Gastroesophageal sphincter (tissue), 3 donors: ENCODE measurements around the gene LDB3.

Experiments
- EP300 ChIP-seq: sonication (generic); formaldehyde crosslinking; IDR thresholded peaks from one replicate; pipeline ENCODE4 v1.6.1; 2017; ENCODE audit warnings: antibody characterized with exemption, mild to moderate bottlenecking
- POLR2A ChIP-seq, 2 donors: fragments of 450-650 bp; IDR thresholded peaks; one replicate each; pipeline ENCODE4 v1.6.1; 2017; ENCODE audit warnings: antibody characterized with exemption in 2 of 2, mild to moderate bottlenecking in 2 of 2, moderate library complexity in 1 of 2
- TF ChIP-seq, protein P1 (sequence below), 4 experiments: fragments of 200-600 bp in 2 of 4; fragments of 450-650 bp in 2 of 4; sonication (generic) in 1 of 4; IDR thresholded peaks; one replicate each; pipeline ENCODE4 v1.5.1; 2017 to 2019; ENCODE audit warnings: antibody characterized with exemption in 4 of 4, mild to moderate bottlenecking in 2 of 4, moderate library complexity in 2 of 4

- TF ChIP-seq, protein P1, sequence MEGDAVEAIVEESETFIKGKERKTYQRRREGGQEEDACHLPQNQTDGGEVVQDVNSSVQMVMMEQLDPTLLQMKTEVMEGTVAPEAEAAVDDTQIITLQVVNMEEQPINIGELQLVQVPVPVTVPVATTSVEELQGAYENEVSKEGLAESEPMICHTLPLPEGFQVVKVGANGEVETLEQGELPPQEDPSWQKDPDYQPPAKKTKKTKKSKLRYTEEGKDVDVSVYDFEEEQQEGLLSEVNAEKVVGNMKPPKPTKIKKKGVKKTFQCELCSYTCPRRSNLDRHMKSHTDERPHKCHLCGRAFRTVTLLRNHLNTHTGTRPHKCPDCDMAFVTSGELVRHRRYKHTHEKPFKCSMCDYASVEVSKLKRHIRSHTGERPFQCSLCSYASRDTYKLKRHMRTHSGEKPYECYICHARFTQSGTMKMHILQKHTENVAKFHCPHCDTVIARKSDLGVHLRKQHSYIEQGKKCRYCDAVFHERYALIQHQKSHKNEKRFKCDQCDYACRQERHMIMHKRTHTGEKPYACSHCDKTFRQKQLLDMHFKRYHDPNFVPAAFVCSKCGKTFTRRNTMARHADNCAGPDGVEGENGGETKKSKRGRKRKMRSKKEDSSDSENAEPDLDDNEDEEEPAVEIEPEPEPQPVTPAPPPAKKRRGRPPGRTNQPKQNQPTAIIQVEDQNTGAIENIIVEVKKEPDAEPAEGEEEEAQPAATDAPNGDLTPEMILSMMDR (IDR thresholded peaks at IDR 0.05) = no peak
- TF ChIP-seq POLR2A (IDR thresholded peaks at IDR 0.05) (no peak), EP300 (no peak)
These were observed 83.2 kb downstream of the LDB3 start for GRCh38 chr10:86751477-86751876.
